Measurements from ENCODE around the gene MT3. TPM values are rescaled to one million over a fixed set of nuclear protein-coding genes. Genes with fewer than 3 reads are reported as not detected.

The MT3 gene
- total and polyA plus RNA-seq, 7 donors, result 3.5 to 9.6 (median 4.3) TPM; not detected in 2

- intact Hi-C loops (cut with DNase I), result no loop called here
- Histone ChIP-seq H3K4me1 (peaks cover 0 to 7% (median 6%) of the 10 kb centered on the region in 4 donors), H3K27me3 (peaks cover 4 to 17% (median 9%) of the 10 kb centered on the region in 3 donors), H3K9me3 (no peaks in the 10 kb centered on the region), H3K4me3 (no peak overlapping the region), H3K36me3 (no peaks in the 10 kb centered on the region), H3K27ac (no peak overlapping the region)
- TF ChIP-seq, protein P1, sequence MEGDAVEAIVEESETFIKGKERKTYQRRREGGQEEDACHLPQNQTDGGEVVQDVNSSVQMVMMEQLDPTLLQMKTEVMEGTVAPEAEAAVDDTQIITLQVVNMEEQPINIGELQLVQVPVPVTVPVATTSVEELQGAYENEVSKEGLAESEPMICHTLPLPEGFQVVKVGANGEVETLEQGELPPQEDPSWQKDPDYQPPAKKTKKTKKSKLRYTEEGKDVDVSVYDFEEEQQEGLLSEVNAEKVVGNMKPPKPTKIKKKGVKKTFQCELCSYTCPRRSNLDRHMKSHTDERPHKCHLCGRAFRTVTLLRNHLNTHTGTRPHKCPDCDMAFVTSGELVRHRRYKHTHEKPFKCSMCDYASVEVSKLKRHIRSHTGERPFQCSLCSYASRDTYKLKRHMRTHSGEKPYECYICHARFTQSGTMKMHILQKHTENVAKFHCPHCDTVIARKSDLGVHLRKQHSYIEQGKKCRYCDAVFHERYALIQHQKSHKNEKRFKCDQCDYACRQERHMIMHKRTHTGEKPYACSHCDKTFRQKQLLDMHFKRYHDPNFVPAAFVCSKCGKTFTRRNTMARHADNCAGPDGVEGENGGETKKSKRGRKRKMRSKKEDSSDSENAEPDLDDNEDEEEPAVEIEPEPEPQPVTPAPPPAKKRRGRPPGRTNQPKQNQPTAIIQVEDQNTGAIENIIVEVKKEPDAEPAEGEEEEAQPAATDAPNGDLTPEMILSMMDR (IDR thresholded peaks at IDR 0.05), result no peak
- TF ChIP-seq POLR2A (IDR thresholded peaks at IDR 0.05) (no peak), POLR2AphosphoS5 (IDR thresholded peaks at IDR 0.05) (no peak), EP300 (IDR thresholded peaks at IDR 0.05) (no peak)
- 83 to 91% methylated on average over 5 of the region's 5 CpGs for WGBS, 2 donors
- DNase-seq, result no peak
Observed at GRCh38 chr16:56594292-56594619, 4.9 kb downstream of the MT3 start.

DNA sequence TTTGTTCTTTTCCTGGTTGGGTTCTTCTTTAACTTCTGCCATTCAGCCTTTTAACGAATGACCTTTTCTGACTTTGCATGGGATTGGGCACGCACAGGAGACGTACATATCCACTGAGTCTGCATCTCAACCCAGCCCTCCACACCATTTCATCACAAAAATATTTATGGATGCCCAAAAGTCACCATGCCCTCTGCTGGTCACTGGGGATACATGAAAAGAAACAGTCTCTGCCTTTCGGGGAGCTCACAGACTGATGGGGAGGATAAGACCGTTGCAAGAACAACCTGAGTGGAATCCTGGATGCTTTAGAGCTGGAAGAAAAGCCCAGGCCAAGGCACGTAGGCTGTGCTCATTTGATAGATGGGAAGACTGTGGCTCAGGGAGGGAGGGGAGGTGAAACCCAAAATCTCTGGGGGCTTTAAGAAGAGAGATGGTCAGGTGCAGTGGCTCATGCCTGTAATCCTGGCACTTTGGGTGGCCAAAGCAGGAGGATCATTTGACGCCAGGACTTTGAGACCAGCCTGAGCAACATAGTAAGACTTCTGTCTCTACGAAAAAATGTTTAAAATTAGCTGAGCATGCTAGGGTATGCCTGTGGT lies 11.2 kb downstream of the MT3 start:
- no peaks in the 10 kb centered on the region for H3K9me3 ChIP-seq
- peaks cover 0 to 1% (median 0%) of the 10 kb centered on the region in 4 donors for H3K4me1 ChIP-seq
- intact Hi-C loops (cut with DNase I), result loop anchor here (2.0 to 10.0 kb wide), 4 partner anchors 86 to 334 kb away; partner anchors contain the start of genes AMFR and HERPUD1
- no peak overlapping the region for H3K27ac ChIP-seq
- TF ChIP-seq, protein P1 (IDR thresholded peaks at IDR 0.05), result peak in 3 of 4 experiments; percentile 54 to 60 (median 54)
- no peak for TF ChIP-seq EP300 (IDR thresholded peaks at IDR 0.05)
- no peak for DNase-seq
- no peaks in the 10 kb centered on the region for H3K27me3 ChIP-seq
- H3K36me3 ChIP-seq, result no peaks in the 10 kb centered on the region
- 31 to 38% methylated on average over 8 of the region's 8 CpGs for WGBS, 2 donors
- H3K4me3 ChIP-seq, result no peak overlapping the region

GRCh38 chr16:56601325-56601724 lies 12.0 kb downstream of the MT3 start:
- intact Hi-C loops (cut with DNase I), result loop anchor here (2.0 to 10.0 kb wide), 4 partner anchors 87 to 333 kb away; partner anchors contain the start of genes AMFR and HERPUD1
- no peak overlapping the region for H3K27ac ChIP-seq
- no peak overlapping the region for H3K4me3 ChIP-seq
- H3K4me1 ChIP-seq, result peaks cover 0 to 9% (median 4%) of the 10 kb centered on the region in 4 donors
- no peaks in the 10 kb centered on the region for H3K36me3 ChIP-seq
- H3K27me3 ChIP-seq, result no peaks in the 10 kb centered on the region
- WGBS, 2 donors, result 72 to 73% methylated on average over 9 of the region's 9 CpGs
- DNase-seq, result no peak
- TF ChIP-seq POLR2AphosphoS5 (IDR thresholded peaks at IDR 0.05), result no peak
- TF ChIP-seq, protein P1 (IDR thresholded peaks at IDR 0.05), result no peak
- TF ChIP-seq EP300 (IDR thresholded peaks at IDR 0.05), result no peak
- TF ChIP-seq POLR2A (IDR thresholded peaks at IDR 0.05), result no peak
- no peaks in the 10 kb centered on the region for H3K9me3 ChIP-seq

GRCh38 chr16:56603589-56603988 lies 14.3 kb downstream of the MT3 start:
- H3K4me3 ChIP-seq, result no peak overlapping the region
- no peaks in the 10 kb centered on the region for H3K9me3 ChIP-seq
- peaks cover 0 to 29% (median 24%) of the 10 kb centered on the region in 4 donors for H3K4me1 ChIP-seq
- intact Hi-C loops (cut with DNase I), result loop anchor here (5.0 to 10.0 kb wide), 3 partner anchors 99 to 331 kb away; partner anchors contain the start of genes AMFR and HERPUD1
- no peak overlapping the region for H3K27ac ChIP-seq
- no peak for DNase-seq
- TF ChIP-seq, protein P1 (IDR thresholded peaks at IDR 0.05), result no peak
- no peak for TF ChIP-seq POLR2AphosphoS5 (IDR thresholded peaks at IDR 0.05)
- TF ChIP-seq EP300 (IDR thresholded peaks at IDR 0.05), result no peak
- no peak for TF ChIP-seq POLR2A (IDR thresholded peaks at IDR 0.05)
- H3K36me3 ChIP-seq, result no peaks in the 10 kb centered on the region
- no peaks in the 10 kb centered on the region for H3K27me3 ChIP-seq
- WGBS, 2 donors, result 21 to 52% methylated on average over 4 of the region's 4 CpGs

Measured in sigmoid colon (tissue), 7 donors.